Epithelial cell of esophagus (primary cell): ENCODE data around the gene COL4A2.

Experiments
- DNase-seq: peaks from one replicate; pipeline ENCODE4 v3.0.0; 2010; ENCODE audit warnings: low read depth
- H3K4me3 ChIP-seq: 2 replicates; pipeline ENCODE4 v1.5.1; 2011; ENCODE audit warnings: mild to moderate bottlenecking, low read length, control low read depth
- TF ChIP-seq, protein P1 (sequence below): IDR thresholded peaks from 2 replicates; pipeline ENCODE4 v1.5.1; 2011; ENCODE audit warnings: low read depth, mild to moderate bottlenecking, low read length, control low read depth, inconsistent platforms; ENCODE audit not compliant: insufficient read depth; ENCODE audit errors: missing control alignments

The COL4A2 gene

DNA sequence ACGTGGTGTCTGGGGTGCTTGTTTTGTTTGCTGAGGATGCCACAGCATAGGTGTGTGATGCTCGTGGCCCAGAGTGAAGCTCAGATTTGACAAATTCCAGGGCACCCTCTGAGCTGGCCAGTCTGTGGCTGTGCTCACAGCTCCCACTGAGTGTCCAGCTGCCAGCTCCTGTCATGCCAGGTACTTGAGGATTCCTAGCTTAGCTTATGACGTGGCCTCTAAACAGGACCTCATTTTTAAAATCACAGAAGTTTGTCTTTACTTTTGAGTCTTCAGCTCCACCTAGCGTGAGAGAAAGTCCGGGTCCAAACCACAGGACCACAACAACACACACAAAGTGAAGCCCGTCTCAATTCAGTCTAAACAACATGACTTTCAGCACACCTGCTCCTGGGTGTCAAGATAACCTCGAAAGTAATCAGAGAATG, 137.2 kb downstream of the COL4A2 start:
- peak; percentile 29 for DNase-seq
- no peak overlapping the region for H3K4me3 ChIP-seq
- TF ChIP-seq, protein P1, sequence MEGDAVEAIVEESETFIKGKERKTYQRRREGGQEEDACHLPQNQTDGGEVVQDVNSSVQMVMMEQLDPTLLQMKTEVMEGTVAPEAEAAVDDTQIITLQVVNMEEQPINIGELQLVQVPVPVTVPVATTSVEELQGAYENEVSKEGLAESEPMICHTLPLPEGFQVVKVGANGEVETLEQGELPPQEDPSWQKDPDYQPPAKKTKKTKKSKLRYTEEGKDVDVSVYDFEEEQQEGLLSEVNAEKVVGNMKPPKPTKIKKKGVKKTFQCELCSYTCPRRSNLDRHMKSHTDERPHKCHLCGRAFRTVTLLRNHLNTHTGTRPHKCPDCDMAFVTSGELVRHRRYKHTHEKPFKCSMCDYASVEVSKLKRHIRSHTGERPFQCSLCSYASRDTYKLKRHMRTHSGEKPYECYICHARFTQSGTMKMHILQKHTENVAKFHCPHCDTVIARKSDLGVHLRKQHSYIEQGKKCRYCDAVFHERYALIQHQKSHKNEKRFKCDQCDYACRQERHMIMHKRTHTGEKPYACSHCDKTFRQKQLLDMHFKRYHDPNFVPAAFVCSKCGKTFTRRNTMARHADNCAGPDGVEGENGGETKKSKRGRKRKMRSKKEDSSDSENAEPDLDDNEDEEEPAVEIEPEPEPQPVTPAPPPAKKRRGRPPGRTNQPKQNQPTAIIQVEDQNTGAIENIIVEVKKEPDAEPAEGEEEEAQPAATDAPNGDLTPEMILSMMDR = peak; percentile 30

DNA sequence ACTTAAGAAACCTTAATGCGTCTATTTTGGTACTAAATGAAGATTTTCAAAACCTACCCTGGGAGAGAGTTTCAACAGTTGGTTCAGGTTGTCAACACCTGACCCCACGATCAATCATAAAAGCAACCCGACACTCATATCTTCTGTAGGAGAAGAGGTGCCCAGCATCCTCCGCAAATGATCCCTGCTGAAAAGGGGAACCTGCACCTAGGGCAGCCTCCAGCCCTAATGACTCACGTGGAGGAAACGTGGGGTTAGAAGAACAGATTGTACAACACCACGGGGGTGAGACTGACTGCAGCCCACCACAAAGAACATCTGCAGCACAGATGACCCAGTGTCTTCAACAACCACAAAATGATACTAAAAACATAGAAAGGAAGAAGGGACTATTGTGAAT, 138.1 kb downstream of the COL4A2 start:
- peak; percentile 41 for DNase-seq
- H3K4me3 ChIP-seq = no peak overlapping the region
- TF ChIP-seq, protein P1 = no peak

DNA sequence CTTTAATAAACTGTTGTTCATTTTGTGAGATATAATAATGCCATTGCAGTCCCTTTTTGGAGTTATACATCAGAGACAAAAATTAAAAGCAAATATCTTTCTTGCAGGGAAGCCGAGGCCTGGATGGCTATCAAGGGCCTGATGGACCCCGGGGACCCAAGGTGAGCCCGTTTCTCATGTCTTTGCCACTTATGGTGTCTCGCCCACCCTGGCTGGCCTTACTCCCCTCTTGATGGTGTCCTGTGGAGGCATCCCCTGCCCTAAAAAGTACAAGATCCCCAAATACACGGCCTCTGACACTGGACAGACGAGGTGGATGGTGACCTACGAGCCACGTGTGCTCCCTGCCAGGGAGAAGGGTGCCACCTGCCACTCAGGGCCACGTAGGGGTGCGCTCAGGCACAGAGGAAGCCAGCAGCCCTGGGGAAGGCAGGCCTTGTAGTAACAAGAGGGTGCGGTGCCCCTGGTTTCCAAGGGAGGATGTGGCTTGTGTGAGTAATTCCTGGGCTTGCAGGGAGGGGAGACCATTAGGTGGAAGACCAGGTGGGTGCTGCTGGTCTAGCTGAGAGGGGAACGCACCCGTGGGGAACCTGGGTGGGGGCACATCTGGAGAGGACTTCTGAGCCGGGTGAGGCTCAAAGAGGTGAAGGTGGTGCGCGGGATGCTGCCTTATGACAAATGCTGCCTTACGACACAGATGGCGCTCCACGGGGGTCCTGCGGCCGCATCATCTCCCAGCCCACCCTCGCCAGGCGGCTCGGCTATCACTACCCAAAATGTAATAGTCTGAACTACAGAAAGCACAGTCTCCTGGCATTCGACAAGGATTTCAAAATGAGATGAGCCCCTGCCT, 138.9 kb downstream of the COL4A2 start:
- peak; percentile 66 for DNase-seq
- H3K4me3 ChIP-seq = no peak overlapping the region
- TF ChIP-seq, protein P1 = no peak

DNA sequence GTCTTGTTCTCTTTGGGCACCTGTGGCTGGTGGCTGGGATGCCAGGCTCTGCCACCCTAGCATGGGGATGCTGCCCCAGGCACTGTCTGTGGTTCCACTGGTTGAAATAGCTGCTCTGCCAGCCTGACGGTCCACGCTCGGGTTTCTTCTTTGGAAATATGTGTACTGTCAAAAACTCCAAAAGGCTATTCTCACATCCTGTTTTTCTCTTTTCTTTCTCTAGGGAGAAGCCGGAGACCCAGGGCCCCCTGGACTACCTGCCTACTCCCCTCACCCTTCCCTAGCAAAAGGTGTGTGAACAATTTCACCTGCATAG, 139.4 kb downstream of the COL4A2 start:
- TF ChIP-seq, protein P1 = no peak
- no peak overlapping the region for H3K4me3 ChIP-seq
- DNase-seq = no peak

DNA sequence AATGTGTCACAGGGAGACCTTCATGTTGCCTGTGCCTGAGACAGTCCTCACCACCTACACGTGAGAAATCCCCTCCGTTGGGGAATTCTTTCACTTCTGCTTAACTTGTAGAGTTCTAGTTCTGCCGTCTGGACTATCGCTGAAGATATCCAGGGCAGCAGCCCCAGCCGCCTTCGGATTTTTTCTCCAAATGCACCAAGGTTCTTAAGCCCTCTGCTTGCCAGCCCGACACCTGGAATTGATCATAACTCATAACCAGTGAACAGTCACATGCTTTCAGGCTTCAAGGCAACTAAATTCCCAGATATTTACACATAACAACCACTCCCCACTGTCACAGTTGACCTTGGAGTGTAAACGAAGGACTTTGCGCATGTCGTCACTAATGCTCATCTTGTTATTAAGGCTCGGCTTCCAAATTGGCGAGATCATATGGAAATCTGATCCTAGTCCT, 140.0 kb downstream of the COL4A2 start:
- DNase-seq = no peak
- TF ChIP-seq, protein P1 = no peak
- no peak overlapping the region for H3K4me3 ChIP-seq

DNA sequence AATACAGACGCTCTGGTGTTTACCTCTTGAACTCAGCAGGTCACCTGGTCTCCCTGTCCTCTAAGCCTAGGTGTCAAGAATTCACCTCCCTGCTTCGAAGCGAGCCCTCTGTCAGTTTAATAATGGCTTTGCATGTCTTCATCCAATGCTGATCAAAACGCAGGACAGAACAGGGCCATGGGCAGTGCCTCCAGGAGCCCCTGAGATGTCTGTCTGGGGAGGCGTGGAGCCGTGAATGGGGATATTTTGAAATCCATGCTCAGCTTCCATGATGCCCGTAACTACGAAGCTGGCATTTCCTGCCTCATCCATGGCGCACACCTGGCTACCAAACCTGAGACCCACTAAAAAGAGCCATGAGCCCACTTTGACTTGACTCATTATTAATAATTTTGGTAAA, 140.7 kb downstream of the COL4A2 start:
- TF ChIP-seq, protein P1 = no peak
- DNase-seq = peak; percentile 14
- no peak overlapping the region for H3K4me3 ChIP-seq

DNA sequence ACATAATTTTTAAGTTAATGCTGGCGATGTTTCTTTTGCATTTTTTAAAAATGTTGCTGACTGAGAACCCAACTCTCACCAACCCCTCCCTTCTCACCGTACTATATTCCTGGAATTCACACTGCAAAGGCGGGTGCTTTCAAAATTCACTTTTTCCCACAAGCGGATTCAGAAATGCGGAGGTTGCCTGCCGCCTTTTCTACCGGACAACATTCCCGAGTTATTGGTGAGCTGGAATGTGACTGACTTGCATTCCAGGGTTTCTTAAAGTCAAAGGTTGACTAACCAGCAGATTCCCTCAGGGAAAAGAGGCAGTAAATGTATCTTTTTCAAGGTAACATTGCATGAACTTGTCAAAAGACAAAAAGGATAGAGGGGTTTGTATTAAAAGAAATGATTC, 141.1 kb downstream of the COL4A2 start:
- H3K4me3 ChIP-seq = no peak overlapping the region
- TF ChIP-seq, protein P1 = no peak
- DNase-seq = peak; percentile 91
